ENCODE measurements around the gene IVD.

The IVD gene

GRCh38 chr15:40377606-40378005 lies 28.0 kb upstream of the IVD start:
- DNase-seq (ENCODE audit: low read depth in 2 of 2): no peak

- DNase-seq (ENCODE audit: low read depth in 2 of 2): no peak
Measured at GRCh38 chr15:40379374-40379773, 26.2 kb upstream of the IVD start.

DNA sequence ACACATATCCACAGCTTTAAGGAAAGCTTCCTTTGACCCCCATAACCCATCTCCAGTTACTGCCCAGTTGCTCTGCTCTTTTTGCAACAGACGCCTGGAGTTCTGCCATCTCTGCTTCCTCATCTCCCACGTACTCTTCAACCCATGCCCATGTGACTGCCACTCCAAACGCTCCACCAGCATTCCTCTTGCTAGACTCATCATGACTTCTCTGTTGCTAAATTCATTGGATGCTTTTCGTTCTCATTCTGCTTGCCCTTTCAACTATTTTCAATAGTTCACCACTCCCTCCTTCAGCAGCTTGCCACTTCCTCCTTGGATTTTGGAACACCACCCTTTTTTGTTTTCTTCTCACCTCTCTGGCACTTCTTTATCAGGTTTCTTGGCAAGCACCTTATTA lies 25.7 kb upstream of the IVD start:
- DNase-seq (ENCODE audit: low read depth in 2 of 2): no peak

DNA sequence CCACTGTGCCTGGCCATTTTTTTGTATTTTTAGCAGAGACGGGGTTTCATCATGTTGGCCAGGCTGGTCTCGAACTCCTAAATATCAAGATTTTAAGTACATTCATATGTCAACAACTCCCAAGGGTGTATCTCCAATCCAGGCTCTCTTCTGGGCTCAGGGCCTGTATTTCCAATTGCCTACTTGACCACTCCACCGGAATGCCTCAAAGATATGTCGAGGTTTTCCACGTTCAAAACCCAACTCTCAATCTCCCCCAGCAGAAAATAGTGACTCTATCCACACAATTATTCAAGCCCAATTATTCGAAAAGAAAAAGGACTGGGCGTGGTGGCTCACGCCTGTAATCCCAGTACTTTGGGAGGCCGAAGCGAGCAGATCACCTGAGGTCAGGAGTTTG lies 25.0 kb upstream of the IVD start:
- no peak for DNase-seq (ENCODE audit: low read depth in 2 of 2)

GRCh38 chr15:40381818-40382529 lies 23.6 kb upstream of the IVD start:
- DNase-seq (ENCODE audit: low read depth in 2 of 2): no peak

GRCh38 chr15:40382580-40383456 lies 22.8 kb upstream of the IVD start, which contains the start of gene KNSTRN:
Gene KNSTRN, plus strand, starts transcription at chr15:40382721. Its CDS starts 115 bp downstream, at chr15:40382836.
- DNase-seq (ENCODE audit: low read depth in 2 of 2): peak; percentile 90 to 95

DNA sequence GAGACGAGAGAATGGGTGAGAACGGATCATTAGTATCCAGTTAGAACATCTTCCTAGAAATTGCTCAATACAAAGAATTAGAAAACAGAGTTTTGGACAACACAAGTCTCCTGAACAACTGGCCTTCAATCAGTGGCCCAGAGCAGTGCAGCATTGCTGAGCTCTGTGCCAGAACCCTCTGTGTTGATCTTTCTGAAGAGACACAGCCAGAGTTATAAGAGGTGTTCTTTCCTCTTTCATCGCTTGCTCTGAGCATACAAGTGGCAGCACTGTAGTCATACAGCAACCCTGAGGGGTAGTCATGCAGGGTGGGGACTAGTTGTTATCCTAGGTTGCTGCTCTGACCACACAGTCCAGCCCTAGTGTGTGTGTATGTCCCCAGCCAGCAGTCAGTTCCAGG lies 19.1 kb upstream of the IVD start:
- no peak for DNase-seq (ENCODE audit: low read depth in 2 of 2)

GRCh38 chr15:40388941-40389823 lies 16.4 kb upstream of the IVD start:
- no peak for DNase-seq (ENCODE audit: low read depth in 2 of 2)

DNA sequence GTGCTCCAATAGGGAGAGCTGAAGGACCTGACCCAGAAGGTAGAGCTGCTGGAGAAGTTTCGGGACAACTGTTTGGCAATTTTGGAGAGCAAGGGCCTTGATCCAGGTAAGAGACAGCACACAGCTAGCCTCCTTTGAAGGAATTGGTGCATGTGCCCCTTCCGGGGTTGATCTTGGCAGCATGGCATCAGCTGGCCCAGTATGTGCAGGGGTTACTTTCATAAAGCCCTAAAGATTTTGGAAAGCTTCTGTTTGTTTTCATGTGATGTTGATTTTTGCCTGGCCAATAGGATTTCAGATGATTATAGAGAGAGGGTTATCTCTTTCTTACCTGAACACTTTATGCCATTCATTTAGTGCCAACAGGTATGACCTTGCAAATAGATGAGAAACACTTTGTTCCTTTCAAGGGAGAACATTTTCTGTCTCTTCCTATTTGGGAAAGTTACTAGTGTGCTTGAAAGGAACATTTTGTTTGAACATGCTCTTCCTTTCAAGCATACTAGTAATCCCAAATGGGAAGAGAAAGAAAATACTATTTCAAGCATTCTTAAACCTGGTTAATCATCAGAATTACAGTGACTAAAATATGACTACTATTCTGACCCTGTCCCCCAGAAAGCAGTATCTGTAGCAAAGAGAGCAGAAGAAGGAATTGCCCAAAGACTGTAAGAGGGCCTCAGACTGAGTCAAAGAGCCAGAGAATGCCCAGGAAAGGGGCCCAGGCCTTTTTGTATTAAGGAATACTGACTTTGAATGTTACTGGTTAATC lies 15.6 kb upstream of the IVD start:
- DNase-seq (ENCODE audit: low read depth in 2 of 2): no peak

DNA sequence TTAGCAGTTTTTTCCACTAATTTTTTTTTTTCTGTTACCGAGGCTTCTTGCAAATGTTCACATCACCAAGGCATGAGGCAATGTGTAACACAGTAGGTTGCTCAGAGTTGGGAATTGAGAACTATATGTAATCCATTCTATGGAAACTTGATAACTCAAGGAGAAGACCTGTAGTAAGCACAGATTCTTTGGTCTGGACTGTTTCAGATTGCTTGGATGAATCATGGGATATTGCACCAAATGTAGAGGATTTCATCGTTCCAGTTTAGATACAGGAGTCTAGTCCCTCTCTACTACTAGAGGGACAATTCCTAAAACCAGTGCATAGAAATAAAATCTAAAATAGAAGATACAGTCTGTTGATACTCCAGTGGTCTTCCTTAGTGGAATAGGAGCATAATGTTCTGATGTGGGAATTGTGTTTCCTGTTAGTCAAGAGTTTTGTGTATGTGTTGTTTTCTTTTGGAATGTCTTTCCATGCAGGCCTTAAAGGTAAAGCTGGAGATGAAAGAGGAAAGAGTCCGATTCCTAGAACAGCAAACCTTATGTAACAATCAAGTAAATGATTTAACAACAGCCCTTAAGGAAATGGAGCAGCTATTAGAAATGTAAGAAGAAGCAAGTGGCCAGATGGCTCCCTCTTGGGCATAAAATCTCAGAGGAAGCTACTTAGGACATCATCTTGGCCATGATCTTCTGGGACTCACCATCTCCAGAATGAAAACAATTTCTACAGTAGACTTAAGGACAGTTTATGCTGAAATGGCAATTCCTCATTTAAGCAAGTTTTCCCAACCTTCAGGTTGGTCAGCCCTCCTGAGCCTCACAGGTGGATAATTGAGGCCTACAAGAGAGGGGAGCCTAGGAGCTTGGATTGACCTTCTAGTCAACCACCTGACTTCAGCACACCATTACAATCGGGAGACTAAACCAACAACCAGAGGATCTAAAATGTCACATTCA lies 12.3 kb upstream of the IVD start:
- DNase-seq (ENCODE audit: low read depth in 2 of 2): no peak

DNA sequence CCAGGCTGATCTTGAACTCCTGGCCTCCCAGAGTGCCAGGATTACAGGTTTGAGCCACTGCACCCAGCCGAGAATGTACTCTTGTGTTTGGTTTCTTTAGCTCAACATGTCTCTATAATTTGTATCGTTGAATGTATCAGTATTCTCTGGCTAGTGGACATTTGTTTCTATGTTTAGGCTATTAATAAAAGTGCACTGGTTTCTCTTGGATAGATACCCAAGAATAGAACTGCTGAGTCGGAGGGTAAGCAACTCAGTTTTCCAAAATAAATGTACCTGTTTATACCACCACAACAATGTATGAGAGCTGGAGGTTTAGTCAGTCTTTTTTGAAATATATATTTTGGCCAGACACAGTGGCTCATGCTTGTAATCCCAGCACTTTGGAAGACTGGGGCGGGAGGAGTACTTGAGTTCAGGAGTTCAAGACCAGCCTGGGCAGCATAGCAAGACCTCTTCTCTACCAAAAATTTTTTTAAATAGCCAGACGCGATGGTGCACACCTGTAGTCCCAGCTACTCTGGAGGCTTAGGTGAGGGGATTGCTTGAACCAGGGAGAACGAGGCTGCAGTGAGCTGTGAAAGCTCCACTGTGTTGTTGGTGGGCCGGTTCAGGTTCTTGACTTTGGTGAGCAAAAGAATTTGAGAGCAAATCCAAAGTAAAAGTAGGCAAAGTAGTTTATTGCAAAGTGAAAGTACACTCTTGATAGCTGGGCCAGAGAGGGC lies 7.7 kb upstream of the IVD start:
- no peak for DNase-seq (ENCODE audit: low read depth in 2 of 2)

DNA sequence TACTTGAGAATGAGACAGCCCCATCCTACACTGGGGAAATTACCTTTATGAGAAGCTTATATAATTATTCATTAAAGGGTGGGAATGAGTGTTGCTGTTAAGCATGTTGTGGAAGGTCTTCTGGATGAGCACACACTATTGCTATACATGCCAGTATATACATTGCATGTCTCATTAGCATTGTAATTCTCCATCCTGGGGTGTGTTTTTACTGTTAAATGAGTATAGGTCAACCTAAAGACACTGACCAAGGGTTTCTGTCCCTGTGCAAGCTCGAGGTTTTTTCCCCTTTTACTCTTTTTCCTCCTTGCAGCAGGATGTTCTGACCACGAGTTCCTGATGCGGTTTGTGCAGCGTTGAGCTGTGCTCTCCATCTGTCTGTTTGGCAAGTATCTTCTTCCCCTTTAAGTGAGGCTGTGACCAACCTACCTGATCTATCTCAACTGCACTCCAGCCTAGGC lies 7.2 kb upstream of the IVD start:
- no peak for DNase-seq (ENCODE audit: low read depth in 2 of 2)

GRCh38 chr15:40399370-40399769 lies 6.2 kb upstream of the IVD start:
- DNase-seq (ENCODE audit: low read depth in 2 of 2): no peak

DNA sequence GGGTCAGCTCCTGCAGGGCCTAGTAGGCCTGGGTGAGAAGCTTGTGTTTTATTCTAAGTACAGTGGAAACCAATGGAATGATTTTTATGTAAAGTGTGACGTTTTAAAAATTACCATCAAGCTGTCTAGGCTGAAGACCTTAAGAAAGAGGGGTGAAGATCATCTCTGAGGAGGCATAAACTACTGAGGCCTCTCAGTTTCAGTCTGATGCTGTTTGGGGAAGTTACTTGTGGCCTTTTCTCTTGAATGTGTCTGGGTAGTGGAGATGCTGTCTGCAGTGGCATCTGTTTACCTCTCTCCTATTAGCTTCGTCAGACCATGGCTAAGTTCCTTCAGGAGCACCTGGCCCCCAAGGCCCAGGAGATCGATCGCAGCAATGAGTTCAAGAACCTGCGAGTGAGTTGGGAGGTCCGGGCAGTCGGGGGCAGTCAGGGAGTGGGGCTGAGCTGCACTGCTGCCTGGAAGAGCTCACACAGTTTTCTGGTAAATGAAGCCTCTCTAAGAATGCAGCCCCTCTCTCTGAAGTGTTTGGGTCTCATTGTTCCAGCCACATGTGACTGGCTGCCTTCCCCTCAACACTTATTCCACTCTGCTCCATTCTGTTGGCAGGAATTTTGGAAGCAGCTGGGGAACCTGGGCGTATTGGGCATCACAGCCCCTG lies 1.9 kb downstream of the IVD start:
- DNase-seq (ENCODE audit: low read depth in 2 of 2): no peak

- DNase-seq (ENCODE audit: low read depth in 2 of 2): no peak
Measured at GRCh38 chr15:40409366-40409765, 3.8 kb downstream of the IVD start.

GRCh38 chr15:40410476-40410875 lies 4.9 kb downstream of the IVD start:
- no peak for DNase-seq (ENCODE audit: low read depth in 2 of 2)

GRCh38 chr15:40412095-40412759 lies 6.6 kb downstream of the IVD start:
- no peak for DNase-seq (ENCODE audit: low read depth in 2 of 2)

- DNase-seq (ENCODE audit: low read depth in 2 of 2): no peak
Measured at GRCh38 chr15:40413036-40413435, 7.4 kb downstream of the IVD start.

Data from stimulated activated CD4-positive, alpha-beta T cell treated with anti-CD3 and anti-CD28 coated beads, Interleukin-15, amount 100 ng/mL, for 48 hours (primary cell).